PC-9 (cell line): ENCODE data around the gene GCH1. TPM values are rescaled to one million over a fixed set of nuclear protein-coding genes. Genes with fewer than 3 reads are reported as not detected.

Experiments used
- BruUV-seq: library from RNA; stranded (reverse); fragments of 400-500 nt; replicated peaks from 2 replicates; lab custom pipeline; 2021; lab: Mats Ljungman, UMichigan
- CTCF ChIA-PET: fragments of 300-600 bp; sonication (Branson Sonifier 250); formaldehyde crosslinking; loops from one replicate; lab custom pipeline; 2022; ENCODE audit warnings: antibody characterized with exemption; lab: Charles Lee
- POLR2A ChIA-PET: fragments of 300-600 bp; sonication (Branson Sonifier 250); formaldehyde crosslinking; loops from one replicate; lab custom pipeline; 2022; ENCODE audit warnings: antibody characterized with exemption; ENCODE audit not compliant: unreplicated experiment; lab: Charles Lee
- DNase-seq, 2 experiments: peaks; one replicate each; pipeline versions ENCODE4 v3.0.0 to v3.0.0-alpha.2; 2015 to 2022; ENCODE audit warnings: mixed read lengths in 1 of 2
- H2AFZ ChIP-seq: fragments of 200-600 bp; sonication (generic); 2 replicates; pipeline ENCODE4 v1.8.1; 2017; ENCODE audit warnings: antibody characterized with exemption
- H3F3A ChIP-seq: fragments of 200-600 bp; sonication (generic); 2 replicates; pipeline ENCODE4 v1.8.1; 2017; ENCODE audit warnings: antibody characterized with exemption, mild to moderate bottlenecking, low read depth; ENCODE audit not compliant: insufficient read depth
- H3K27ac ChIP-seq: fragments of 200-600 bp; sonication (generic); 2 replicates; pipeline ENCODE4 v1.6.1; 2016; ENCODE audit warnings: mixed run types
- H3K27me3 ChIP-seq: fragments of 200-600 bp; sonication (generic); 2 replicates; pipeline ENCODE4 v1.6.1; 2016; ENCODE audit warnings: low read depth, mixed run types; ENCODE audit not compliant: insufficient read depth
- H3K36me3 ChIP-seq: fragments of 200-600 bp; sonication (generic); 2 replicates; pipeline ENCODE4 v1.6.1; 2016; ENCODE audit warnings: low read depth, mixed run types
- H3K4me1 ChIP-seq: fragments of 200-600 bp; sonication (generic); replicated peaks from 2 replicates; pipeline ENCODE4 v1.6.1; 2016; ENCODE audit warnings: mixed run types; ENCODE audit not compliant: insufficient read depth
- H3K4me2 ChIP-seq: fragments of 200-600 bp; sonication (generic); 2 replicates; pipeline ENCODE4 v1.6.1; 2017; ENCODE audit warnings: mixed run types
- H3K4me3 ChIP-seq: fragments of 200-600 bp; sonication (generic); 2 replicates; pipeline ENCODE4 v1.6.1; 2016; ENCODE audit warnings: mixed run types
- H3K79me2 ChIP-seq: fragments of 200-600 bp; sonication (generic); 2 replicates; pipeline ENCODE4 v1.6.1; 2017; ENCODE audit warnings: low read depth, mixed run types
- H3K9me2 ChIP-seq: fragments of 200-600 bp; sonication (generic); 2 replicates; pipeline ENCODE4 v1.8.1; 2017; ENCODE audit warnings: mild to moderate bottlenecking; ENCODE audit not compliant: insufficient read depth
- H3K9me3 ChIP-seq: fragments of 200-600 bp; sonication (generic); 2 replicates; pipeline ENCODE4 v1.8.1; 2016; ENCODE audit warnings: low read depth; ENCODE audit not compliant: insufficient read depth
- H4K20me1 ChIP-seq: fragments of 200-600 bp; sonication (generic); 2 replicates; pipeline ENCODE4 v1.8.1; 2017; ENCODE audit not compliant: insufficient read depth
- CTCF ChIP-seq: fragments of 200-600 bp; sonication (generic); conservative IDR thresholded peaks from 2 replicates; pipeline ENCODE4 v1.6.1; 2017; ENCODE audit warnings: mixed run types, antibody characterized with exemption, mild to moderate bottlenecking, moderate library complexity
- EZH2 ChIP-seq: fragments of 200-600 bp; sonication (generic); IDR thresholded peaks from 2 replicates; pipeline ENCODE4 v1.8.0; 2017; ENCODE audit warnings: antibody characterized with exemption, low read depth
- intact Hi-C: fragments of 100-400 bp; cut with micrococcal nuclease; formaldehyde crosslinking; loops from one replicate; pipeline ENCODE4 v1.10.0; 2022; ENCODE audit not compliant: unreplicated experiment
- total RNA-seq: library from RNA; stranded (reverse); gene quantifications from 2 replicates; pipeline ENCODE4 v1.2.3, GENCODE V29; 2021

Gene GCH1
- total RNA-seq, 1 experiment from 2014 or later, result 5.1 TPM

GRCh38 chr14:54882521-54882920 lies 20.1 kb downstream of the GCH1 start:
- no peak overlapping the region for H2AFZ ChIP-seq
- POLR2A ChIA-PET, result no interaction called here
- H3K4me2 ChIP-seq, result no peak overlapping the region
- no peak overlapping the region for H3K4me3 ChIP-seq
- H3K27ac ChIP-seq, result no peak overlapping the region
- DNase-seq, result no peak
- H3K79me2 ChIP-seq, result no peaks in the 10 kb centered on the region
- intact Hi-C loops, result no loop called here
- H3K9me2 ChIP-seq, result no peaks in the 10 kb centered on the region
- TF ChIP-seq CTCF, result no peak
- no peak for TF ChIP-seq EZH2
- H4K20me1 ChIP-seq, result no peaks in the 10 kb centered on the region
- no peaks in the 10 kb centered on the region for H3K9me3 ChIP-seq
- H3F3A ChIP-seq, result no peaks in the 10 kb centered on the region
- no TSS peak for BruUV-seq
- CTCF ChIA-PET, result no interaction called here
- H3K27me3 ChIP-seq, result no peaks in the 10 kb centered on the region
- H3K4me1 ChIP-seq, result no peaks in the 10 kb centered on the region
- H3K36me3 ChIP-seq, result no peaks in the 10 kb centered on the region

- DNase-seq, result no peak
- no peaks in the 10 kb centered on the region for H3K27me3 ChIP-seq
- BruUV-seq, result no TSS peak
- H4K20me1 ChIP-seq, result no peaks in the 10 kb centered on the region
- H3K9me2 ChIP-seq, result no peaks in the 10 kb centered on the region
- no peak overlapping the region for H3K4me2 ChIP-seq
- H3K4me1 ChIP-seq, result no peaks in the 10 kb centered on the region
- H3F3A ChIP-seq, result no peaks in the 10 kb centered on the region
- intact Hi-C loops, result no loop called here
- 0 out of 2 replicates have a peak overlapping the region, but pooled peaks have one; percentile 4 for H2AFZ ChIP-seq
- H3K27ac ChIP-seq, result no peak overlapping the region
- no peak for TF ChIP-seq EZH2
- TF ChIP-seq CTCF, result no peak
- no peaks in the 10 kb centered on the region for H3K36me3 ChIP-seq
- H3K9me3 ChIP-seq, result no peaks in the 10 kb centered on the region
- H3K4me3 ChIP-seq, result no peak overlapping the region
- CTCF ChIA-PET, result no interaction called here
- no peaks in the 10 kb centered on the region for H3K79me2 ChIP-seq
- POLR2A ChIA-PET, result no interaction called here
Observed at GRCh38 chr14:54881761-54882401, 20.7 kb downstream of the GCH1 start.

GRCh38 chr14:54881235-54881760 lies 21.3 kb downstream of the GCH1 start:
- H3K4me2 ChIP-seq, result no peak overlapping the region
- no peak for DNase-seq
- intact Hi-C loops, result no loop called here

More at GRCh38 chr14:54881235-54881760, 21.3 kb downstream of the GCH1 start:
- no TSS peak for BruUV-seq
- CTCF ChIA-PET, result no interaction called here
- Histone ChIP-seq H3K27ac (no peak overlapping the region), H4K20me1 (no peaks in the 10 kb centered on the region), H3K4me3 (no peak overlapping the region), H3K27me3 (no peaks in the 10 kb centered on the region), H3F3A (no peaks in the 10 kb centered on the region), H3K36me3 (no peaks in the 10 kb centered on the region), H2AFZ (no peak overlapping the region), H3K9me3 (no peaks in the 10 kb centered on the region), H3K79me2 (no peaks in the 10 kb centered on the region), H3K9me2 (no peaks in the 10 kb centered on the region), H3K4me1 (no peaks in the 10 kb centered on the region)
- TF ChIP-seq EZH2, result no peak
- TF ChIP-seq CTCF, result no peak
- POLR2A ChIA-PET, result interaction anchor here (0.6 kb wide), 1 partner anchor 316 kb away, joined by 3 read pairs; no protein-coding TSS in a partner anchor
